Mesendoderm (in vitro differentiated cells): ENCODE data around the gene TRPM4.
"Not testable (repeated sequence)": the region's sequence is repeated elsewhere in the genome, so short reads cannot be mapped to it uniquely, and the experiment has no call there.

Experiments
- DNase-seq: peaks from one replicate; pipeline ENCODE4 v3.0.0; 2013
- H2AK5ac ChIP-seq: 2 replicates; pipeline ENCODE4 v1.6.1; 2013; ENCODE audit warnings: low read length, inconsistent platforms
- H2BK120ac ChIP-seq: 2 replicates; pipeline ENCODE4 v1.6.1; 2013; ENCODE audit warnings: low read depth, mild to moderate bottlenecking, low read length, moderate library complexity, mixed read lengths
- H2BK15ac ChIP-seq: replicated peaks from 2 replicates; pipeline ENCODE4 v1.6.1; 2013; ENCODE audit warnings: low read depth, mild to moderate bottlenecking, moderate library complexity
- H2BK5ac ChIP-seq: 2 replicates; pipeline ENCODE4 v1.6.1; 2013; ENCODE audit warnings: low read length, inconsistent platforms
- H3K18ac ChIP-seq: 2 replicates; pipeline ENCODE4 v1.6.1; 2013; ENCODE audit warnings: mild to moderate bottlenecking, low read length, mixed read lengths
- H3K23ac ChIP-seq: one replicate; pipeline ENCODE4 v1.6.1; 2013; ENCODE audit warnings: low read length
- H3K27ac ChIP-seq: 2 replicates; pipeline ENCODE4 v1.5.1; 2013; ENCODE audit warnings: low read depth, mild to moderate bottlenecking, inconsistent platforms, low read length, moderate library complexity
- H3K27me3 ChIP-seq: 2 replicates; pipeline ENCODE4 v1.6.1; 2013; ENCODE audit warnings: low read length, control low read depth, mild to moderate bottlenecking, inconsistent platforms; ENCODE audit not compliant: insufficient read depth, poor library complexity
- H3K36me3 ChIP-seq: 2 replicates; pipeline ENCODE4 v1.6.1; 2013; ENCODE audit warnings: low read length, inconsistent platforms; ENCODE audit not compliant: control insufficient read depth, insufficient read depth
- H3K4ac ChIP-seq: one replicate; pipeline ENCODE4 v1.6.1; 2013; ENCODE audit warnings: low read depth, mild to moderate bottlenecking, low read length, moderate library complexity
- H3K4me1 ChIP-seq: 2 replicates; pipeline ENCODE4 v1.6.1; 2013; ENCODE audit warnings: low read depth, low read length, inconsistent platforms; ENCODE audit not compliant: control insufficient read depth
- H3K4me2 ChIP-seq: 2 replicates; pipeline ENCODE4 v1.6.1; 2013; ENCODE audit warnings: low read length
- H3K4me3 ChIP-seq: 2 replicates; pipeline ENCODE4 v1.5.1; 2013; ENCODE audit warnings: mild to moderate bottlenecking, low read length
- H3K56ac ChIP-seq: one replicate; pipeline ENCODE4 v1.6.1; 2013; ENCODE audit warnings: low read length
- H3K79me1 ChIP-seq: 2 replicates; pipeline ENCODE4 v1.6.1; 2013; ENCODE audit warnings: low read length, inconsistent platforms
- H3K79me2 ChIP-seq: 2 replicates; pipeline ENCODE4 v1.6.1; 2013; ENCODE audit warnings: mild to moderate bottlenecking, low read length; ENCODE audit not compliant: control insufficient read depth, insufficient read depth
- H3K9ac ChIP-seq: 2 replicates; pipeline ENCODE4 v1.6.1; 2013; ENCODE audit warnings: low read length, inconsistent platforms
- H4K5ac ChIP-seq: one replicate; pipeline ENCODE4 v1.6.1; 2013; ENCODE audit warnings: low read length
- H4K8ac ChIP-seq: one replicate; pipeline ENCODE4 v1.6.1; 2013; ENCODE audit warnings: low read depth, mild to moderate bottlenecking, control low read depth, low read length, moderate library complexity
- WGBS: extraction: QIAGEN DNeasy Blood & Tissue Kit; methylation state at CpG from one replicate; pipeline ENCODE4 v1.1.7; 2013; ENCODE audit warnings: low lambda C conversion rate, missing lambda C conversion rate; ENCODE audit not compliant: insufficient coverage; ENCODE audit errors: extremely low coverage; 5-methylcytosine and 5-hydroxymethylcytosine counted together

The TRPM4 gene

GRCh38 chr19:49209502-49209901 is 51.9 kb downstream of the TRPM4 start:
- H2BK15ac ChIP-seq, H4K5ac ChIP-seq, H4K8ac ChIP-seq, DNase-seq, H3K4ac ChIP-seq, H2BK5ac ChIP-seq, H3K36me3 ChIP-seq, H3K27ac ChIP-seq, H3K4me2 ChIP-seq, H3K18ac ChIP-seq, H3K27me3 ChIP-seq, H2BK120ac ChIP-seq, H3K79me1 ChIP-seq, H3K23ac ChIP-seq, H3K9ac ChIP-seq, H3K4me1 ChIP-seq, H3K79me2 ChIP-seq, H3K56ac ChIP-seq, H2AK5ac ChIP-seq, H3K4me3 ChIP-seq: not testable (repeated sequence)
- WGBS, result no CpG with 5 or more reads among the region's 4 CpGs

GRCh38 chr19:49210108-49210900 is 52.7 kb downstream of the TRPM4 start:
- no peak overlapping the region for H3K27ac ChIP-seq

DNA sequence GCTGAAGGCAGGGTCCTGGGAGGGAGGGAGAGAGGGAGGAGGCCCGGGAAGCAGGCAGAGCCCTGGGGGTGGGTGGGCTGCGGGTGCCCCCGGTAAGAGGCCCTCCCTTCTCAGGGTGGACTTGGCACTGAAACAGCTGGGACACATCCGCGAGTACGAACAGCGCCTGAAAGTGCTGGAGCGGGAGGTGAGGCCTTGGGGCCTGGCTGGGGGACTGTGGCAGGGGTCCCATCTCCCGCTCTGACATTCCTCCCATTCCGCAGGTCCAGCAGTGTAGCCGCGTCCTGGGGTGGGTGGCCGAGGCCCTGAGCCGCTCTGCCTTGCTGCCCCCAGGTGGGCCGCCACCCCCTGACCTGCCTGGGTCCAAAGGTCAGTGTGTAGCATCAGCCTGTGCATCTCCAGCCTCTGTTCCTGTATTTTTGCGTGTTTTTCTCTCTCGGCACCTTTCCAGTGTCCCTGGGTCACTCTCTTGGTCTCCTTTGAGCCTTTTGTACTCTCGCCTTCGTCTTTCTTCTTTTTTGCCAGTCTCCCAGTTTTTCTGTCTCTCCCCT is 53.4 kb downstream of the TRPM4 start:
- H3K79me1 ChIP-seq, result no peaks in the 10 kb centered on the region
- H2BK120ac ChIP-seq, result no peak overlapping the region
- no peak overlapping the region for H3K23ac ChIP-seq
- H3K79me2 ChIP-seq, result no peaks in the 10 kb centered on the region
- no peak overlapping the region for H4K8ac ChIP-seq
- no CpG with 5 or more reads among the region's 19 CpGs for WGBS
- no peak overlapping the region for H2BK5ac ChIP-seq
- no peaks in the 10 kb centered on the region for H3K27me3 ChIP-seq
- H3K9ac ChIP-seq, result peak overlapping the region; percentile 49
- no peaks in the 10 kb centered on the region for H3K4me1 ChIP-seq
- H4K5ac ChIP-seq, result no peak overlapping the region
- no peak overlapping the region for H3K27ac ChIP-seq
- H3K4me3 ChIP-seq, result no peak overlapping the region
- no peak for DNase-seq
- no peaks in the 10 kb centered on the region for H3K36me3 ChIP-seq
- no peak overlapping the region for H2AK5ac ChIP-seq
- peak overlapping the region; percentile 65 for H3K56ac ChIP-seq
- no peak overlapping the region for H3K4ac ChIP-seq
- no peak overlapping the region for H3K4me2 ChIP-seq
- H3K18ac ChIP-seq, result no peak overlapping the region
- no peak overlapping the region for H2BK15ac ChIP-seq

More at GRCh38 chr19:49210108-49210900, 52.7 kb downstream of the TRPM4 start:
- no peak overlapping the region for H3K18ac ChIP-seq
- no peak overlapping the region for H3K4me3 ChIP-seq
- no CpG with 5 or more reads among the region's 50 CpGs for WGBS
- no peak overlapping the region for H2BK15ac ChIP-seq
- no peak overlapping the region for H3K23ac ChIP-seq
- H4K8ac ChIP-seq, result no peak overlapping the region
- H3K4ac ChIP-seq, result no peak overlapping the region
- no peaks in the 10 kb centered on the region for H3K79me2 ChIP-seq
- H3K27me3 ChIP-seq, result no peaks in the 10 kb centered on the region
- H4K5ac ChIP-seq, result no peak overlapping the region
- peak; percentile 91 for DNase-seq
- H2BK120ac ChIP-seq, result no peak overlapping the region
- peak overlapping the region; percentile 65 for H3K56ac ChIP-seq
- no peak overlapping the region for H2BK5ac ChIP-seq
- no peak overlapping the region for H3K4me2 ChIP-seq
- H3K9ac ChIP-seq, result peak overlapping the region; percentile 49
- no peak overlapping the region for H2AK5ac ChIP-seq
- no peaks in the 10 kb centered on the region for H3K4me1 ChIP-seq
- H3K36me3 ChIP-seq, result no peaks in the 10 kb centered on the region
- no peaks in the 10 kb centered on the region for H3K79me1 ChIP-seq

DNA sequence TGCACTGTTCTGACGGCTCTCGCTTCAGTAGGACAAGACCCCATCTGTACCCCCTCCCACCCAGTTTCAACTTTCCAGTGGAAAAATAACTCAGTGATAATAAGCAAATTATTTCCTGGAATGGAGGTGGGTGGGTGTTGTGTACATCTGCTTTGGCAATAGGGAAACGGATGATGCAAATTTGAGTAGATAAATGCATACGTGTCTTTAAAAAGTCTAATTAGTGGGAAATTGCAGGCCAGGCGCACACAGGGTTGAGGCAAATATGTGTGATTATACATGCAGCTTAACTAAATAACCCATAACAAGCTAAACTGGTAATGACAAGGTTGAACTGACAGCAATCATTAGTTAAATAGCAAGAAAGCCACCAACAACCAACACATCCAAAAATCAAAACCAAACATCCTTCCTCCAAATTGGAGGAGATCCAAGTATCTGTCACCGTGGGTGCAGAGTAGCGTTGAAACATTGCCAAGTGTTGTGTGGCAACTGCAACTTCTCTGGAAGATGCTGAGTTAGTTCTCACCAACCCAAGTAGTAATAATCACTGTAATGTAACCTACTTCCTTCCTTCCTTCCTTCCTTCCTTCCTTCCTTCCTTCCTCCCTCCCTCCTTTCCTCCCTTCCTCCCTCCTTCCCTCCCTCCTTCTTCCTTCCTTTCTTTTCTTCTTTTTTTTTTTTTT is 54.6 kb downstream of the TRPM4 start:
- Histone ChIP-seq H2BK120ac (no peak overlapping the region), H4K8ac (no peak overlapping the region), H3K27ac (no peak overlapping the region), H2BK5ac (no peak overlapping the region), H4K5ac (no peak overlapping the region), H3K23ac (no peak overlapping the region), H3K4me1 (no peaks in the 10 kb centered on the region), H3K4me3 (no peak overlapping the region), H3K9ac (no peak overlapping the region), H2BK15ac (no peak overlapping the region), H3K56ac (no peak overlapping the region), H3K18ac (no peak overlapping the region), H3K36me3 (no peaks in the 10 kb centered on the region), H3K79me2 (no peaks in the 10 kb centered on the region), H2AK5ac (no peak overlapping the region), H3K27me3 (no peaks in the 10 kb centered on the region), H3K4ac (no peak overlapping the region), H3K79me1 (no peaks in the 10 kb centered on the region), H3K4me2 (no peak overlapping the region)
- no peak for DNase-seq
- no CpG with 5 or more reads among the region's 7 CpGs for WGBS

- Histone ChIP-seq H3K4me3 (no peak overlapping the region), H2BK120ac (no peak overlapping the region), H3K18ac (no peak overlapping the region), H3K27ac (no peak overlapping the region), H4K5ac (no peak overlapping the region), H3K23ac (no peak overlapping the region), H3K9ac (no peak overlapping the region), H2AK5ac (no peak overlapping the region), H4K8ac (no peak overlapping the region), H2BK5ac (no peak overlapping the region), H3K4me2 (no peak overlapping the region), H3K4me1 (no peaks in the 10 kb centered on the region), H3K79me2 (no peaks in the 10 kb centered on the region), H2BK15ac (no peak overlapping the region), H3K4ac (no peak overlapping the region), H3K27me3 (no peaks in the 10 kb centered on the region), H3K79me1 (no peaks in the 10 kb centered on the region), H3K56ac (no peak overlapping the region), H3K36me3 (no peaks in the 10 kb centered on the region)
- WGBS, result no CpG with 5 or more reads among the region's 13 CpGs
- DNase-seq, result peak; percentile 51
These were observed 56.2 kb downstream of the TRPM4 start for GRCh38 chr19:49213791-49214190.
